ENCODE results near the gene MAP2K2.

Gene MAP2K2

GRCh38 chr19:4080473-4080872 lies 43.4 kb downstream of the MAP2K2 start:
- DNase-seq (ENCODE audit: low read depth in 2 of 2): no peak

DNA sequence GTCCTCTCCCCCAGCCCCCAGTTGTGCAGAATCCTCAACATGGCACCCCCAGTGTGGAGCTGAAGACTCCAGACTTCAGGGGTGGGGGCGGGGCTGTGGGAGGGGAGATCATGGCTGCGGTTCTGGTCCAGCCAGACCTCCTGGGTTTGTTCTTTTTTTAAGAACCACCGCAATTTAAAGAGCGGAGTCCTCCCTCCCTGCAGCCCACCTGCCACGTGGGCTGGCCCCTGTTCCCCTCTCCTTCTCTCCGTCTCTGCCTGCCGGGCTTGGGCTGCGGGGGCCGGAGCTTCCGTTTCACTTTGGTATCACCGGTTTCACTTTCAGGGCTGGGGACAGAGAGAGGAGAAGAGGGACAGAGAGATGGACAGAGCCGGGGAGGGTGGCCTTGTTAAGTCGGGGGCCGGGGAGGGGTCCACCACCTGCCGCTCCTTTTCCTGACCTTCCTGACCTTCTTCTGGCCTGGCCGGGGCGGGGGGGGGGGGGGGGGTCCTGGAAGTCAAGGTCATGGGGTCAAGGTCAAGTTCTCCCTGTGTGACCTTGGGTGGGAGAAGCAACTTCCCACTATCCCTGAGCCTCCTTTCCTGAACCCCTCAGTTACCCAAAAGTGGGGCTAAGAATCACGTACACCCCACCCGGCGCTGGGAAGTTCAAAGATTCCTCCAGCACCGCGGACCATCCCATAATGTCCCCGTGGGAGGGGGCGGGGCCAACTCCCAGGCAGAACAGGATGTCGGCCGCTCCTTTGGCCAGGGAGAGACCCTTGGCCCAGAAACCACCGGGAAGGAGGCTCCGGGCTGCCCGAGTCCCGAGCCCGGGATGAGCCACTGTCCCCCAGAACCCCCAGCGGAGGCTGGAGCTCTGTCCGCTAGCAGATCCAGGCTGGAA lies 45.9 kb downstream of the MAP2K2 start:
- no peak for DNase-seq (ENCODE audit: low read depth in 2 of 2)

GRCh38 chr19:4077007-4077374 lies 46.9 kb downstream of the MAP2K2 start:
- no peak for DNase-seq (ENCODE audit: low read depth in 2 of 2)

DNA sequence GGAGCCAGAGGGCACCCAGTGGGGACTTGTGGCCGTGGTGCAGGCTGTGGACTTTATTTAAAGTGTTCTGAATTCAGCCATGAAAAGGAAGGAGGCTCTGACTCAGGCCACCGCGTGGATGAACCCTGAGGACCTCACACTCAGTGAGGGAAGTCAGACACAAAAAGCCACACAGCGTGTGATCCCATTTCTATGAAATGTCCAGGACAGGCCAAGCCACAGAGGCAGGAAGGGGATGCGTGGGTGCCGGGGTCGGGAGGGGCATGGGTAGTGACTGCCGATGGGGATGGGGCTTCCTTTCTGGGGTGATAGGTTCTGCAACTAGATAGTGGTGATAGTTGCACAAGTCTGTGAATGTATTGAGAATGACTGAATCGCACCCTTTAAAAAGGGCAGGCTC lies 48.5 kb downstream of the MAP2K2 start:
- DNase-seq (ENCODE audit: low read depth in 2 of 2): no peak

GRCh38 chr19:4071610-4072009 lies 52.3 kb downstream of the MAP2K2 start:
- no peak for DNase-seq (ENCODE audit: low read depth in 2 of 2)

DNA sequence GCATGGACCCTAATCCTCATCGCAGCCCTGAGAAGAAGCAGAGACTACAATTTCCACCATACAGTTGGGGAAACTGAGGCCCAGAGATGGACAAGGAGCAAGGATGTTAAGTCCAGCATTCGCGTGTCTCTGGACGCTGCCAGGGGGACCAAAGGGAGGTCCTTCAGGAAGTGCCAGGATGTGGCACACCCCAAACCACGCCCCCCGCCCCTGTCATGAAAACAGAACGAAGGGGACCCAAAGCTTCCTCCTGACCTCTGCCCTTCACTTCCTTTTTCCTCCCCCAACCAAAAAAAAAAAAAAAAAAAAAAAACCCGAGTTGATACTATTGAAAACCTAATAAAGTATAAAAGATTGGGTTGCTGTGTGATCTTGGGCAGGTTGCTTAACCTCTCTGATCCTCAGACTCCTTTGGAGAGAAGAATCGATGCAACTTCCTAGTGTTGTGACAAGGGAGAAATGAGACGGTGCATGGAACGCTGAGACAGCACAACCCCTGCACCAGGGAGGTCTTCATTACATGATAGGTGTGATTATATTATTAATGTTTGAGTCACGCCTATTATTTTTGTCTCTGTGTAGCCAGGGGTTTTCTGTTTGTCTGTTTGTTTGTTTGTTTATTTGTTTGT lies 54.5 kb downstream of the MAP2K2 start:
- no peak for DNase-seq (ENCODE audit: low read depth in 2 of 2)

- no peak for DNase-seq (ENCODE audit: low read depth in 2 of 2)
Measured at GRCh38 chr19:4068047-4068966, 55.6 kb downstream of the MAP2K2 start.

DNA sequence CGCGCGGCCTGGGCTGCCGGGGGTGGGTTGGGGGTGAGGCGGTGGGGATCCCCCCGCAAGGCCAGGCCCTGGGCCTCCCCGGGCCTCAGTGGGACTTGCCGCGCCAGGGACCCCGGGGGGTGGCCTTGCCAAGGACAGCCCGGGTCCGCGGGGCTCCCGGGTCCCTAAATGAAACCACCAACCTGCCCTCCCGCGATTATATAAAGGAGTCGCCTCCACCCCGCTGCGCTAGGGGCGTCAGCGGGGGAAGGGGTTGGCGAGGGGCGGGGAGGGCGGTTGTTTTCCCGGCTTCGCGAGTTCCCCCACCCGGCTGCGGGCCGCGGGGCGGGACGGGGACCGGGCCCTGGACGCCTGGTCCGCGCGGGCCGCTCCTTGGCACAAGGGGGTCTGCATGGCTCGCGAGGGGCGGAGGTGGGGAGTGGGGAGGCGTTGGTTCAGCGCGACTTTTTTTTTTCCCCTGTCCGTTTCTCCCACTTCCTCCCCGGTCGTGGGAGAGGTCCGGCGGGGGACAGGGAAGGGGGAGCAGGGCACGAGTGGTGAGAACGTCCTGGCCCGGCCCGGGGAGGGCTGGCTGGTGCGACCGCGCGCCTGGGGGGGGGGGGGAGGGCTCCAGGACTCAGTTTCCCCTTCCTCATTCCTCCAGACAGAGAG lies 56.4 kb downstream of the MAP2K2 start:
- DNase-seq (ENCODE audit: low read depth in 2 of 2): no peak

DNA sequence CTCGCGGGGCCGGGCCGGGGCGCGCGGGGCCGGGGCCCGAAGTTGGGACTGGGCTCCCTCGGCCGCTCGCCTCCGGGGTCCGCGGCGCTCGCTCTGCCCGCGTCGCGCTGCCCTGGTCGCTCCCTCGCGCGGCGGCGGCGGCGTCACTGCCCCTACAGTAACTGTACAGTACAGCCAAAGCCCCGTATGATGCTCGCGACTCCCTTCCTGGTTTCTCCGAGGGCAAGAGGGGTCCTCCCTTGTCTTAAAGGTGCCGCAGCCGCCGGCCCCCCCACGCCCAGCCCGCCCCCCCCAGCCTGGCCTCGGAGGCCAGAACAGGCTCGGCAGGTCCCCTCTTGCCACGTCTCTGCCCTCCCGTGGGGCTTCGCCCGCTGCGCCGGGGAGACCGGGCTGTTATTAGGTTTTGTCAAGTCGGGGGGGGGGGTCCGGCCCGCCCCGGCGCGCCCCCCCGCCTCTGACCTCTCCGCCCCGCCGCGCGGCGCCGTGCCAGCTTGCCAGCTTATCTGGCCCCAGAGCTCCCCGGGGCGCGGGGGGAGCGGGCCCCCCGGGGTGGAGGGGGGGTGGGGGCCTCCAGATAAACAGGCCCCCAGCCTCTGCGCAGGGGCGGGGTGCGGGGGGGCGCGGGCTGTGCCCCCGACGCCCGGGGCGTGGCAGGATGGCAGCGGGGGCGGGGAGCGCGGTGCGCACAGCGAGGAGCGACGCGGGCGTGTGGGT lies 57.1 kb downstream of the MAP2K2 start, which contains the start of gene ZBTB7A:
Gene ZBTB7A, minus strand, starts transcription at position 218 of the 714 bp plus-strand sequence. CDS start 11,667 bp downstream, outside the sequence.
- DNase-seq (ENCODE audit: low read depth in 2 of 2): no peak

DNA sequence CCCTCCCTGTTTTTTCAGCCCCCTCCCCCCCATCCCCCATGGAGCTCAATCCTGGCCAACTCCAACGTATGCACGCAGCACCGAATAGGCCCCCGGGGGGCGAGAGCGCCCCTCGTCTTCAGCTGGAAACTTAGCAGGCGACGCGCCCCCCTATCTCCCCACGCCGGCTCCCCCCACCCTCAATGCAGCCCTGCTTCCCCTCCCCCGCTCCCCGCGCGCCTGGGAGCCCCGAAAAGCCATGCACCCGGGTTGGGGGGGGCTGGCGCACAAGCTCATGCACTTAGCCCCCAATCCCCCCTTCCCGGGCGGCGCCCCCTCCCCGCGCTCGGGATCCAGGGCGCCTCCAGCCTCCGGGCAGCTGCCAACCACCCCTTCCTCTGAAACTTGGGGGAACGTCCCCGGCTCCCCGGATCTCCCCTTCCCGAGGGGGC lies 57.7 kb downstream of the MAP2K2 start:
- DNase-seq (ENCODE audit: low read depth in 2 of 2): no peak

GRCh38 chr19:4065430-4066175 lies 58.3 kb downstream of the MAP2K2 start:
- DNase-seq (ENCODE audit: low read depth in 2 of 2): peak; percentile 91 to 92

DNA sequence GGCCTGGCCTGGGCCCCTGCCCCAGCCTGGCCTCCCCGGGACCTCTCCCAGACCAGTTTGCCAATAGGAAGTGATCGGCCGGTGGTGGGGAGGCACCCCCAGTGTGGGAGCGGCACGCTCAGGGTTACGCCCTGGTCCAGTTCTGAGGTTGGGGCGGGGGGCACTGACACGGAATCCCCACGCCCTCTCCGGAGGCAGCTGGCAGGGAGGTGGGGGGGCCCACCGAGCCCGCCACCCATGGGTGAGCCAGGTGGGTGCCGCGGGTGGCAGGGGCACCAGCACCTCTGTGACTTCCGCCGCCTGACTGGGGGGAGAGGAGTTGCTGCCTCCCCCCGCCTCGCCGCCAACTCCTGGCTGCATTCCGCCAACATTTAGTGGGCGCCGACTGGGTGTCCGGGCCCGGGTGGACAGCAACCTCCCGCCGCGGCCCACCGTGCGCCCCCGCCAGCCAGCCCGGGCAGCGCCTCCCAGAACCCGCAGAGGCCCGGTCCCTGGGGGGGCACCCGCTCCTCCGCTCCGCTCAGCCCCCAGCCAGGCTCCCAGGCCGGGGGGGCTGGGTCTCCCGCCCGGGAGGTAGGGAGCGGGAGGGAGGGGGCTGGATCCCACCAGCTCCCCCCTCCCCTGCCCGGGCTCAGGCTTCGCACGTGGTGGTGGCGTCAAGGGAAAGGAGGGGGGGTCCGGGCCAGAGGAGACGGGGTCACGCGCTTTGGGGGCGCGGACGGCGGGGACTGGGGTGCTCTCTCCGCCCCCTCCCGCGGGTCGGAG lies 59.2 kb downstream of the MAP2K2 start:
- DNase-seq (ENCODE audit: low read depth in 2 of 2): no peak

DNA sequence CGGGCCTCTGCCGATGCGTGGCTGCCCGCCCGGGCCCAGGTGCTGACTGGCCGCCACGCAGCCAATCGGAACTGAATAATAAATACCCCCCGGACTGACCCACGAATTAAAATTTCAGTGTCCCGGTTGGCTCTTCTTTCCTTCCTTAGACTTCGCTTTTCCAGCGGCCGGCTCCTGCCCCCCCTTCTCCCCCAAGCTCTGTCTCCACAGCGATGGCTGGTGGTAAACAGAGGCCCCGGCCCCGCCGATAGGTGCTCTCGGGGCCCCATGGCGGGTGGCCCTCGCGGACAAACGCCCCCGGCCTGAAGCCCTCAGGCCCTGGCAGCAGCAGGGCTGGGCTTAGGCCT lies 59.8 kb downstream of the MAP2K2 start:
- no peak for DNase-seq (ENCODE audit: low read depth in 2 of 2)

DNA sequence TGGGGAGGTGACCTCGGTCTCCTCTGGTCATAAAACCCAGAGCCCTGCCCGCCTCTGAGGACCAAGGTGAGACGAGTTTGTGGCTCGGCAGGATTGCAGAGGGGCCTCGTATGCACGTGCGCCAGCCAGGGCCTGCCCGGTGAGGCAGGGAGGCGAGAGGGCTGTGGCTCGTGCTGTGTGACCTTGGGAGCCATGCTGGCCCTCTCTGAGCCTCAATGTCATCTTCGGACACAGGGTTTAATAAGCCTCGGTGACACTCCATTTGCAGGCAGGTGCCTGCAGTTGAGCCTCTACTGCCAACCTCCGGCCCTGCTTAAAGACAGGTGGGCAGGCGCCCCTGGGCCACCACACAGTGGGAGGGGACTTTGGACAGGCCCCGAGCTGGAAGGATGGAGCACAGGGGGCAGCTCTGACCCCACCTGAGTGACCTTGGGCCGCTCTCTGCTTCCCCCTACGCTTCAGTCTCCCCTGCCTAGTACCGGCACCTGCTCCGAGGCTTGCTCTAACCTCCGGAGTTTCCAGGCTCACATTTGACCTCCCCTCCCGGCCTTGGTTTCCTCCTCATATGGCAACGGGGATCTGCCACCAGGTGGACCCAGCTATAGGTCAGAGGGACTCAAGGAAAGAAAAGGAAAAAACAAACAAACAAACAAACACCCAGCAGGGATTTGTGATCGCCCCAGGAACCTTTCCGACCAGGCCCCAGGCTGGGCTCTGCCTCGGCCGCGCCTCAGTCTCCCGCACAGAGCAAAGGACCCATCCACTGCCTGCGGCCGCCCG lies 60.4 kb downstream of the MAP2K2 start:
- DNase-seq (ENCODE audit: low read depth in 2 of 2): no peak

DNA sequence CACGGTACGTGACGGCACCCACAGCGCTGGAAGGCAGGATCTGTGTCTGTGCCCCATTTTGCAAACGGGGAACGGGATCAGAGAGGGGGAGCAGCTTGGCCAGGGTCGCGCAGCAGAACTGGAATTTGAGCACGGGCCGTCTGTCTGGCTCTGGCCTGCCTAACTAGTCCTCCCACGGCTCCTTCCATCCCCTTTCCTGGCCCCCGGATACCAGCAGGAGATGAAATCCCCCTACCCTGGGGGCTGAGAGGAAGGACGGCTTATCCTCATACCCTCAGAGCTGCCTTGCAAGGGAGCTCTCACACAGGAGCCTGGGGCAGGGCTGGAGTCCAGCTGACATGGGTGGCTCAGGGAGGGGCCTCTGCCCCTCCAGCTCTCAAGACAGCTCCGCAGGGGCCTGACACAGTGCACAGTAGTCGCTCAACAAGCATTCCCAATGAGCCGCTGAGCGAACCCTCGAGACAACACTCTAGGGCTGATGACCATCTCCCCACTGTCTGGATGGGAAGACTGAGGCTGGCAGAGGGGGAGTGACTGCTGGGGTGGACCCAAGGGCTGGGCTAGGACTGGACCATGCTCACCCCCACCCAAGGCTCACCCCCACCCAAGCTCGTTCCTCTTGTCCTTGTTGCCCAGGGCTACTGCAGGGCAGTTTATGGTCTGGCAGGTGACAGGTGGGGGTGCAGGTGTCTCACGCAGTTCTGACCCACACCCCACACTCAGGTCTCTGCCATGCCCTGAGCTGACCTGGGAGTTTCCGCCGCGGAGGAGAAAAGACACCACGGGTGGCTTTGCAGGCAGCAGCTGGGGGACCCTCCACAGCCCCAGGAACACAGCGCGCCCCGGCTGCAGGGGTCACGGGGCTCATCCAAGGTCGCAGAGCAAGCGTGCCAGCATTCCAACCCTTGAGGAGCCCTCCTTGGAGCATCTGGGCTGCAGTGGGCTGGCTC lies 61.2 kb downstream of the MAP2K2 start:
- DNase-seq (ENCODE audit: low read depth in 2 of 2): no peak

DNA sequence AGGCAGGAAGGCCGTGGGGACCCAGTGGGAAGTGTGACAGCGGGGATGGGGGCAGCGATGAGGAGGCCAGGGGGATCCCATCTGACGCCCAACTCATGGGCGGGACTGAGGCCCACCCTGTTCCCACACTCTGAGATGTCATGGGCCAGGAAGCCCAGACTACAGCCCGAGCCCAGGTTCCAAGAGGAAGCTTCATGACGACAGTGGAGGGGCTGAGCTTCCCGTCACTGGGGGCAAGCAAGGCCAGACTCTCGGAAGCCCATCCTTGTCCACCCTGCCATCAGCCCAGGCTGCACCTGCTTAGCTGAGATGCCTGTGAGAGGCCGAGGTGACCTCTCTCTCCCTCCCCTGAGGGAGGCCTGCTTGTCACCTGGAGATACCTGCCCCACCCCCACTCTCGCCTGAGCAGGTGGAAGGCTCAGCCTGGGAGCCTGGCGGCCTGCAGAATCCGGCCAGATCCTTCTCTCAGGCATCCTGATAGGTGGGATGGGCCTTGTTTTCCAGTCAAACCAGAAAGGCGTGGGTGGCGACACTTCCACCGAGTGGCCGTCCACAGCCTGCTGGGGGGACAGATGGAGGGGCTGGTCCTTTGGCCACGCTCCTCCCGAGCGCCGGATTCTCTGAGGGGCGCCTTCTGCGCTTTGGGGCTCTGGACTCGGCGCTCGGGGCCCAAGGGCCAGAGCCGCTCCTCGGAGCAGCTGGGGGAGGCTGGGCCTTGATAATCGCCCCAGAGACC lies 62.1 kb downstream of the MAP2K2 start:
- DNase-seq (ENCODE audit: low read depth in 2 of 2): no peak

DNA sequence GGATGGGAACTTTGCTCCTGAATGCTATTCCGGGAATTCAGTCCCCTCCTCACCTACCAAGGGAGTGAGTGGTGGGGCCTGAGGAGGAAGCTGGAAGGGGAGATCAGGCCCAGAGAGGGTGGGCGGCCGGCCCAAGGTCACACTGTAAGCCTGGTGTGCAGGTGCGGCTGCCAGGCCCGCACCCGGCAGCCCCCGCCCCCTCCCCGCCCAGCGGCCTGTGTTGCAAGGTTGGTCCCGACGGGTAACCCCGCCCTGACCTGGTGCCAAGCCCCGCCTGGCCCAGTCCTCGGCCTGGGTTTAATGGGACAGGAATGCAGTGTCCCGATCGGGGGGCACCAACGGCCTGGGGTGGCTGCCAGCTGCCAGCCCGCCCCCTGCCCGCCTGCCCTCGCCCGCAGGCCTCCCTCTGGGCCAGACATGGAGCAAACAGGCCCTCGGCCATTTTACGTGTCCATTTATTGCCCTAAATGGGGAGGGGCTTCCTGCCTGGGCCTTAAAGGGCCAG lies 62.7 kb downstream of the MAP2K2 start:
- no peak for DNase-seq (ENCODE audit: low read depth in 2 of 2)

All from stimulated activated CD4-positive, alpha-beta T cell treated with anti-CD3 and anti-CD28 coated beads, Interleukin-12 subunit alpha, Interleukin-12 subunit beta, amount 100 ng/mL, for 24 hours (primary cell).